ENCODE results near the gene TMEM50A. TPM values are rescaled to one million over a fixed set of nuclear protein-coding genes. Genes with fewer than 3 reads are reported as not detected.
"Not testable (repeated sequence)": the region's sequence is repeated elsewhere in the genome, so short reads cannot be mapped to it uniquely, and the experiment has no call there.

The TMEM50A gene
- 10 to 100 TPM; 28.4 to 47.9 (median 43.0) TPM for total RNA-seq

- Histone ChIP-seq H3K9me3 (no peaks in the 10 kb centered on the region), H3K27me3 (no peaks in the 10 kb centered on the region), H3K27ac (peak within 1 kb of the TSS; percentile 95 to 100 (median 96)), H3K4me1 (peaks cover 17 to 20% of the 10 kb centered on the region in 2 donors), H3K36me3 (no peaks in the 10 kb centered on the region), H3K4me3 (peak within 1 kb of the TSS; percentile 79 to 96 (median 94))
- in situ Hi-C loops (cut with MboI; ENCODE audit: low sequenced_read_pairs in 4 of 4) (no loop called here), intact Hi-C loops (cut with DNase I; ENCODE audit: low total_unique reads) (loop anchor here (2.0 to 5.0 kb wide), 2 partner anchors 92 to 106 kb away; partner anchors contain the start of genes RSRP1 and SYF2)
- TF ChIP-seq POLR2A (IDR thresholded peaks at IDR 0.05) (peak; percentile 79 to 91), CTCF (IDR thresholded peaks at IDR 0.05 in 4 of 5, conservative IDR thresholded peaks at IDR 0.05 in 1 of 5) (no peak)
- ATAC-seq (peak; percentile 89 to 93), DNase-seq (peak; percentile 77 to 90)
Measured at GRCh38 chr1:25338188-25338981, at the start of gene TMEM50A. Gene TMEM50A (plus strand): TSS chr1:25338334. CDS start chr1:25340487, 2,153 bp downstream.

GRCh38 chr1:25288573-25289101 lies 49.5 kb upstream of the TMEM50A start:
- intact Hi-C loops (cut with DNase I; ENCODE audit: low total_unique reads) (loop anchor here (5.0 kb wide), 1 partner anchor 119 kb away; no protein-coding TSS in a partner anchor), in situ Hi-C loops (cut with MboI; ENCODE audit: low sequenced_read_pairs in 4 of 4) (loop anchor here in 1 of 4 donors (10.0 kb wide), 1 partner anchor 116 kb away; no protein-coding TSS in a partner anchor)
- not testable (repeated sequence) for H3K27me3 ChIP-seq, DNase-seq, H3K36me3 ChIP-seq, H3K27ac ChIP-seq, ATAC-seq, H3K9me3 ChIP-seq, H3K4me1 ChIP-seq, H3K4me3 ChIP-seq

GRCh38 chr1:25290043-25290442 lies 48.1 kb upstream of the TMEM50A start:
- H3K4me1 ChIP-seq; H3K36me3 ChIP-seq; in situ Hi-C loops (cut with MboI; ENCODE audit: low sequenced_read_pairs in 4 of 4); H3K27me3 ChIP-seq; DNase-seq; H3K4me3 ChIP-seq; H3K27ac ChIP-seq; intact Hi-C loops (cut with DNase I; ENCODE audit: low total_unique reads); H3K9me3 ChIP-seq: not testable (repeated sequence)
- ATAC-seq: peak; percentile 45 to 75

- H3K9me3 ChIP-seq; H3K36me3 ChIP-seq; H3K27me3 ChIP-seq; DNase-seq; intact Hi-C loops (cut with DNase I; ENCODE audit: low total_unique reads); H3K27ac ChIP-seq; H3K4me3 ChIP-seq; in situ Hi-C loops (cut with MboI; ENCODE audit: low sequenced_read_pairs in 4 of 4); H3K4me1 ChIP-seq; ATAC-seq: not testable (repeated sequence)
Measured at GRCh38 chr1:25293426-25293825, 44.7 kb upstream of the TMEM50A start.

GRCh38 chr1:25294889-25295826 lies 43.0 kb upstream of the TMEM50A start:
- H3K4me3 ChIP-seq; ATAC-seq; in situ Hi-C loops (cut with MboI; ENCODE audit: low sequenced_read_pairs in 4 of 4); DNase-seq; H3K27me3 ChIP-seq; H3K9me3 ChIP-seq; H3K4me1 ChIP-seq; H3K27ac ChIP-seq; H3K36me3 ChIP-seq; intact Hi-C loops (cut with DNase I; ENCODE audit: low total_unique reads): not testable (repeated sequence)

GRCh38 chr1:25296501-25296900 lies 41.6 kb upstream of the TMEM50A start:
- H3K9me3 ChIP-seq; ATAC-seq; H3K27me3 ChIP-seq; intact Hi-C loops (cut with DNase I; ENCODE audit: low total_unique reads); H3K27ac ChIP-seq; DNase-seq; in situ Hi-C loops (cut with MboI; ENCODE audit: low sequenced_read_pairs in 4 of 4); H3K4me3 ChIP-seq; H3K4me1 ChIP-seq; H3K36me3 ChIP-seq: not testable (repeated sequence)

GRCh38 chr1:25300729-25301128 lies 37.4 kb upstream of the TMEM50A start:
- ATAC-seq: peak; percentile 60 to 69
- in situ Hi-C loops (cut with MboI; ENCODE audit: low sequenced_read_pairs in 4 of 4); H3K36me3 ChIP-seq; H3K27ac ChIP-seq; H3K27me3 ChIP-seq; H3K4me1 ChIP-seq; H3K9me3 ChIP-seq; intact Hi-C loops (cut with DNase I; ENCODE audit: low total_unique reads); H3K4me3 ChIP-seq: not testable (repeated sequence)
- DNase-seq: peak in 1 of 2 donors; percentile 25

GRCh38 chr1:25302330-25302729 lies 35.8 kb upstream of the TMEM50A start:
- H3K9me3 ChIP-seq; ATAC-seq; H3K27ac ChIP-seq; H3K36me3 ChIP-seq; H3K4me1 ChIP-seq; in situ Hi-C loops (cut with MboI; ENCODE audit: low sequenced_read_pairs in 4 of 4); intact Hi-C loops (cut with DNase I; ENCODE audit: low total_unique reads); H3K4me3 ChIP-seq; H3K27me3 ChIP-seq; DNase-seq: not testable (repeated sequence)

GRCh38 chr1:25304936-25305335 lies 33.2 kb upstream of the TMEM50A start:
- H3K9me3 ChIP-seq; H3K4me3 ChIP-seq; H3K36me3 ChIP-seq; H3K4me1 ChIP-seq; in situ Hi-C loops (cut with MboI; ENCODE audit: low sequenced_read_pairs in 4 of 4); H3K27me3 ChIP-seq; DNase-seq; ATAC-seq; H3K27ac ChIP-seq; intact Hi-C loops (cut with DNase I; ENCODE audit: low total_unique reads): not testable (repeated sequence)

GRCh38 chr1:25308168-25308567 lies 30.0 kb upstream of the TMEM50A start:
- not testable (repeated sequence) for ATAC-seq

More at GRCh38 chr1:25308168-25308567, 30.0 kb upstream of the TMEM50A start:
- H3K4me1 ChIP-seq; H3K4me3 ChIP-seq; H3K27ac ChIP-seq; H3K27me3 ChIP-seq; H3K9me3 ChIP-seq; DNase-seq; in situ Hi-C loops (cut with MboI; ENCODE audit: low sequenced_read_pairs in 4 of 4); H3K36me3 ChIP-seq; intact Hi-C loops (cut with DNase I; ENCODE audit: low total_unique reads): not testable (repeated sequence)

Data from gastrocnemius medialis (tissue), 4 donors.